B cell (primary cell): Measurements from ENCODE around the gene PTPRN2.

Source experiments
- EZH2 ChIP-seq: IDR thresholded peaks from 2 replicates; pipeline ENCODE4 v1.6.1; 2012; ENCODE audit warnings: borderline replicate concordance, low read depth, mild to moderate bottlenecking, moderate library complexity, low read length; ENCODE audit not compliant: insufficient read depth, poor library complexity, severe bottlenecking
- TF ChIP-seq, protein P1 (sequence below): fragments of 200-600 bp; IDR thresholded peaks from one replicate; pipeline ENCODE4 v1.8.0; 2022; ENCODE audit warnings: antibody characterized with exemption, mild to moderate bottlenecking

DNA sequence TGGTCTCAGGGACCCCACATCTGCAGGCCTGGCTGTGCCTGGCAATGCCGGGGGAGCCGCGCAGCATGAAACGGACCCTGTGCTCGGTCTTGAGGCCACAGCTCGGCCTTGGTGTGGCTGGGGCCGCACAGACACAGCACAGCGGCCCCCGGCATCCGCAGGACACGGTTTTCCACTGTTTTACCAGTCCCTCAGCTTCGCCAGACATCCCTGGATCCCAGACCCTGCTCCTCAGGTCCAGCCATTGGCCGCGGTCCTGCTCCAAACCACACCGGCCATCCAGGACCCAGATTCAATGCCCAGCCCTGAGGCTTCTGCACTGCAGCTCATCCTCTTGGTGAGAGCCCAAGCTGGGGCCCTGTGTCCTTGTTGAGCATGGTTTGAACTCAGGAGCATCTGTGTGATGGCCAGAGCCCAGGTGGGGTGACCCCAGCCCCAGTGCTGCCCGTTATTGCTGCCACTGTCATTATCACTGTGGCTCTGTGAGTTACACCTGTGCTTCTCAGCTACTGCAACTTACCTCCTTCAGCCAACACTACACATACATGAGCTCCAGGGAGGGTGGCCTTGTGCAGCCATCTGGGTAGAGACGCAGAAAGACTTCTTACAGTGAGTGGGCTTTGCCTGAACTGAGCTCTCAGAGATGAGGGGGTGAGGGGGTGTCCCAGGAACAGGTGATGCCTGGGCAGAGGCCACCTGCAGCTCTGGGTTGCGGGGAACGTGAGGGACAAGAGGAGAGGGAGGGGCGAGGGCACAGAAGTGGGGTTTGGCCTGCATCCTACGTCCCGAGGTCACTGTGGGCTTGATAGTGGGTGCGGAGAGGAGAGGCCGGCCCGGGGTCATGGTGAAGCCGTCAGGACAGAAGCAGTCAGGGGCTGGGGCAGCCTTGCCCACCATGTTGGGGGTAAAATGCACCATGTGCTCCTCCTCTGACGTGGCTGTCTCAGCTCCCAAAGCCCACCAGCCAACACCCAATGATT lies 567.6 kb downstream of the PTPRN2 start:
- TF ChIP-seq, protein P1, sequence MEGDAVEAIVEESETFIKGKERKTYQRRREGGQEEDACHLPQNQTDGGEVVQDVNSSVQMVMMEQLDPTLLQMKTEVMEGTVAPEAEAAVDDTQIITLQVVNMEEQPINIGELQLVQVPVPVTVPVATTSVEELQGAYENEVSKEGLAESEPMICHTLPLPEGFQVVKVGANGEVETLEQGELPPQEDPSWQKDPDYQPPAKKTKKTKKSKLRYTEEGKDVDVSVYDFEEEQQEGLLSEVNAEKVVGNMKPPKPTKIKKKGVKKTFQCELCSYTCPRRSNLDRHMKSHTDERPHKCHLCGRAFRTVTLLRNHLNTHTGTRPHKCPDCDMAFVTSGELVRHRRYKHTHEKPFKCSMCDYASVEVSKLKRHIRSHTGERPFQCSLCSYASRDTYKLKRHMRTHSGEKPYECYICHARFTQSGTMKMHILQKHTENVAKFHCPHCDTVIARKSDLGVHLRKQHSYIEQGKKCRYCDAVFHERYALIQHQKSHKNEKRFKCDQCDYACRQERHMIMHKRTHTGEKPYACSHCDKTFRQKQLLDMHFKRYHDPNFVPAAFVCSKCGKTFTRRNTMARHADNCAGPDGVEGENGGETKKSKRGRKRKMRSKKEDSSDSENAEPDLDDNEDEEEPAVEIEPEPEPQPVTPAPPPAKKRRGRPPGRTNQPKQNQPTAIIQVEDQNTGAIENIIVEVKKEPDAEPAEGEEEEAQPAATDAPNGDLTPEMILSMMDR, result no peak
- TF ChIP-seq EZH2, result no peak
